ENCODE results near the gene ETS1.

The ETS1 gene

DNA sequence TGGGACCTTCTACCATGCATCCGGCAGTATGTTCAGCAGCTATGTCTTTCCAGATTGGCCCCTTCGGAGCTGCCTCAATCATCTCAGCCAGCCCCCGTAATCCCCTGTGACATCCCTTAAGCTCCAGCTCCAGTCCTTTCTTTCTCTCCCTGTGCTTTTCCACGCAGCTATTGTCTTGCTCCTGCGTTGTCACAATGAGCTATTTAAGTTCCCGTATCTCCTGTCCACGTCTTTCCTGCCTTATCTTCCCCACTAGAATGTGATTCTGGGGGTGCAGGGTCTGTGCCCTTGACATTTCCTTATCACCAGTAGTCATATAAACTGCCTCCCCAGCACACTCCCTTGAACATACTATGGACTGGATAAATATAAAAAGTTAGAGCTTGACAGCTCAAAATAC is 5.1 kb upstream of the ETS1 start:
- no peak for DNase-seq

GRCh38 chr11:128590587-128590986 is 3.2 kb upstream of the ETS1 start:
- no peak for DNase-seq

DNA sequence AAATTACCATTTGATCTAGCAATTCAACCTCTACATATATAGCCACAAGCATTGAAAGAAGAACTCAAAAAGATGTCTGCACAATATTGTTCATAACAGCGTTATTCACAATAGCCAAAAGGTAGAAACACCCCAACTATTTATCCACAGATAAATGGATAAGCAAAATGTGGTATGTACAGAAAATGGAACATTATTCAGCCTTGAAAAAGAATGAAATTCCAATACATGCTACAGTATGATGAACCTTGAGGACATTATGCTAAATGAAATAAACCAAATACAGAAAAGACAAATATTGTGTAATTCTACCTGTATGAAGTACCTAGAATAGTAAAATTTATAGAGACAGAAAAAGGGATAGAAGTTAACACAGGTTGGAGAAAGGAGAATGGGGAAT is 2.6 kb upstream of the ETS1 start:
- no peak for DNase-seq

DNA sequence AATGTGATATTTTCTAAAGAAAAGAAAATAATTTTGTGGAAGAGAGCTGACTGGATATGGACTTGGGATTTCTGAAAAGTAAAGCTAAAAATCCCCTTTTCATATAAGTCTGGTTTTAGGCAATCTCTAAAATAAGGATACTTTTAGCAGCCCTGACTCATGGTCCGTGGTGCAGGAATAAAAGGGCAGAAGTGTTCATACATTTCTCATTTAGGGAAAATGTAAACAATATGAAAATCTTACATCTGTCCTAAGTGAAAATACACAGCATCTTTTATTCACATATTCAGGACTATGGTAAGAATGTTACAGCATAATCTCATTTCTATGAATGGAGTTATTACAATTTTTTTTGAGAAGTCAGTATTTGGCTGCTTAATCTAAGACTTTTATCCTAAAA is 735 bp upstream of the ETS1 start:
- no peak for DNase-seq

DNA sequence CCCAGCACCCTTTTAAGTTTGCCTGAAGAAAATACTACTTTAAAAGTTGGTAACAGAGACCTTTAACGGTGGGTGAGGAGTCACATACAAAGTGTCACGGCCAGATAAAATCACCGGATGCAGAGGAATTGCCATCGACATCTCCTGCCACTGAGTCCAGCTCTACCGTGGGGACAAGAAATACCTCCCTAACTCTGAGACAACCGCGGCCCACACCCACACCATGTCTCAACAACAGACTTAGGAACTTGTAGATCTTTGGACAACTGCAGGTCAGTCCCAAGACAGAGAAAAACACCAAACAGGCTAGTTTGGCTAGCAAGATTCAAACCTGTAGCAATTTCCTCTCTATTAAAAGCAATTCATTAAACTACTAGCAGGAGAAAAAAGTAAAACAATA is 669 bp downstream of the ETS1 start:
- no peak for DNase-seq

- no peak for DNase-seq
These were observed 1.7 kb downstream of the ETS1 start for GRCh38 chr11:128585498-128586238.

GRCh38 chr11:128584253-128584652 is 3.1 kb downstream of the ETS1 start:
- DNase-seq, result no peak

- peak; percentile 20 for DNase-seq
These were observed 4.6 kb downstream of the ETS1 start for GRCh38 chr11:128582496-128583366.

DNA sequence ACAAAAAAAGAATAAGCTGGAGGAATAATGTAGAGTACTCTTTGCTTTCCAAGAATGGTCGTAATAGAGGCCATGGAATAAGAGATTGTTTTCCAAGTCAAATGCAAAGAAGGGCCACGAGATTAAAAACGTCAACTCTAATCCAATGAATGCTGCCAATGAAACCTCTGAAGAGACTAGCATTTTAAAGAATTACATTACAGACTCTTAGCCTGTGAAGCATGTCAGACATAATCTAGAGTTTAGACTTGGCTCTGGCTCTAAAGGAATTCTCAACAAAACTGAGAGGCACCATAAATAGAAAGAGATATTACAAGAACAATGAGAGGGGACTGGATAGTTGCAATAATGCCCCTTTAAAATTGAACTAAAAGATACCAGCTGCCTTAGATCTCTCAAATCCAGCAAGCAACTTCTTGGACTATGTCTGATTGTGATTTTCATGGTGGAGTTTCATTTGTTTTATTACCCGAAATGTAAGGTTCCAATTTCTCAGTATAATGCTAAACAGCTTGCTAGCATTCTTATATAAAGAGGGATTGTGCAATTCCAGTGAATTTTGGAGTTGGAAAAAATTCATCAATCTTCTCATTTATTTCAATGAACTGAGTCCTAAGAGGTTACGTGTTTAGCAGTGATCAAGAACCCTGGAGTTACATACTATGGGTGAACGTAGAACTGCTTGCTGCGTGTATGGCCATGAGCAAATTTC is 5.6 kb downstream of the ETS1 start:
- no peak for DNase-seq

DNA sequence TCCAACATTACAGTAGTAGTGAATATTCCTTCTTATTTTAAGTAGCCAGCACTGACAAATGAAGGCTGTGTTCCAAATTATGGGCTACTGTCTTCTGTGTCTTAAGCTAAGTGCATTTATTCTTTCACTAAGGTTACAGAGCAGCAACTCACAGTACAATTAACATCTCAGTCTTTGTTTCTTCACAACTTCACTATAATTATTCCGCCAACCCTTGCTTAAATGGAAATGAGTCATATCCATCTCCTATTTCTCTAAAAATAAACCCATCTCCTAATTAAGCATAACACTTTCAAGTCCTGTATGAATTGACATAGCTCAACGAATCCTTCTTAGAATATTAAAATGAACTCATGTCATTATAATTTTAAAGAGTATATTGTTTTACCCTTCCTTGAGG is 6.7 kb downstream of the ETS1 start:
- DNase-seq, result no peak

GRCh38 chr11:128579798-128580504 is 7.4 kb downstream of the ETS1 start:
- peak; percentile 14 for DNase-seq

GRCh38 chr11:128576555-128576954 is 10.8 kb downstream of the ETS1 start:
- no peak for DNase-seq

DNA sequence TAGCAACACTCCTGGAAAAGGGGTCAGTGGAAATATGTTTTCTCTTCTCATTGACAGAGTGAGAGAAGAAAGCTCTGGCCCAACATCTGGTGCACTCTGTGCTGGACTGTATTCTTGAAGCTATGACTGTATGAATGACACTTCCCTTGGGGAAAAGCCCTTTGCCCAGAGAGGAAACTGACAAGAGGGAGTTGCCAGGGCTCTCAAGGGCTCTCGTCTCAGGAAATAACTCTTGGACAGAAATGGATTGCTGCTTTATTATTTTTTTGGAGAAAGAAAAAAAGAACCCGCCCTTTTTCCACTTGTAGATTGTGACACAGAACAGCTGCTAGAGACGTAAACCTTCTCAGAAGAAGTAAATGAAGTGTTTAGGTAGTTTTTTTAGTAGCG is 11.4 kb downstream of the ETS1 start:
- DNase-seq, result no peak

DNA sequence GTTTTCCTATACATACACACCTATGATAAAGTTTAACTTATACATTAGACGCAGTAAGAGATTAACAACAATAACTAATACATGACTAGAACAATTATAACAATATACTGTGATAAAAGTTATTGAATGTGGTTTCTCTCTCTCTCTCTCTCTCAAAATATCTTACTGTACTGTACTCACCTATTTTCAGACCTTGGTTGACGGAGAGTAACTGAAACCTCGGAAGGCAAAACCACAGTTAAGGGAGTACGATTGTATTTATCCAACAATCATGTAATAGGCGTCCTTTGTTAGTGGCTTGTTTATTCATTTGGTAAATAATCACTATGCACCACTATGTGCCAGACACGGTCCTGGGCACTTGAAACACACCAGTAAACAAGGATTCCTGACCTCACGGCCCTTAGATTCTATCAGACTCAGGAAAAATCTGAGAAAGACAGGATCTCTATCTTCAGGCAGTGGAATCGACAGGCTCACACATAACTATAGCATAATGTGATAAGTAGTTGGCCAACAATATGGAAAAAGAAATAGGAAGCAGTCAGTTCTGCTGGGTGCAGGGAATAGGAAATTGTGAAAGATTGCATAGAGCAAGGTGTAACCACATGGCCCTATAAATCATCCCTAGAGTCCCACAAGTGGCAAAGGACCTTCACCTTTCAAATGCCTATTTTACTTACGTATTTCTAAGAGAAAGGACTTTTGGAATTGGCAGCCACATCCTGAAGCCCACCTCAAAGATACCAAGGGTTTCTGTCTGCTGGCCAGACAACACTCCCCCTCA is 12.0 kb downstream of the ETS1 start:
- DNase-seq, result no peak

GRCh38 chr11:128574576-128575011 is 12.8 kb downstream of the ETS1 start:
- DNase-seq, result no peak

DNA sequence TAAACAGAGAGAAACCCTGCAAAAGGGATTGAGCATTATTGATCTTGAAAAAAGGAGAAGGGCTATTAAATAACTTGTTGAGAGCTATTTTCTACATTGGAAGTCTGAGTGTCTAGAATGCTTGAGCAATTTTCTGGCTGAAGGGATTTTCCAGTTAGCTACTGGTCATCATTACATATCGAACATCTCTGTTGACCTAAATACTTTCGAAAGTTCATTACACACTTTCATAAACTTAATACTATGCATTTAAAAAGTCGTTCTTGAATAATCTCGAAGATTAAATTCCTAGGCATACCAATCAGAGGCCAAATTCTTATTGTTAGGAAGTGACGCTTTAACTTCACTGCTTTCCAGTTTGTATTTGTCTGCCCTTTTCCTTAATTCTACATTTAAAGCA is 13.7 kb downstream of the ETS1 start:
- no peak for DNase-seq

DNA sequence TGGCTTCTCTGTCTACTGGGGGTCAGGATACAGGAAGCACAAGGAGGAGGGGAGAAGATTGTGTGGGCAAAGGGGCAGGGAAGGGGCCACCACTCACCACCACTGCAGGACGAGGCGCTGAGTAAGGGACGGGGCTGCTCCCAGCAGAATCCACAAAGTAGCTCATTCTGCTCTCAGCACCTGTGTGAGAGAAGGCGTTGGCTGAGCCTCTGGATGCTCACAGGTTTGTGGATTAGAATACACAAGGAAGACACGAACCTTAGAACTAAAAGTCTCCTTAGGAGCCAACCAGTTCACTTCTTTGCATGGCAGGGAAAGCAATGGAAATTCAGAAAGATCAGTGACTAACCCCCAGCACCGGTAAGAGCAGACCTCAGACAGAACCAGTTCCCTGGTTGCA is 14.4 kb downstream of the ETS1 start:
- no peak for DNase-seq

- no peak for DNase-seq
These were observed 16.7 kb downstream of the ETS1 start for GRCh38 chr11:128570632-128571031.

DNA sequence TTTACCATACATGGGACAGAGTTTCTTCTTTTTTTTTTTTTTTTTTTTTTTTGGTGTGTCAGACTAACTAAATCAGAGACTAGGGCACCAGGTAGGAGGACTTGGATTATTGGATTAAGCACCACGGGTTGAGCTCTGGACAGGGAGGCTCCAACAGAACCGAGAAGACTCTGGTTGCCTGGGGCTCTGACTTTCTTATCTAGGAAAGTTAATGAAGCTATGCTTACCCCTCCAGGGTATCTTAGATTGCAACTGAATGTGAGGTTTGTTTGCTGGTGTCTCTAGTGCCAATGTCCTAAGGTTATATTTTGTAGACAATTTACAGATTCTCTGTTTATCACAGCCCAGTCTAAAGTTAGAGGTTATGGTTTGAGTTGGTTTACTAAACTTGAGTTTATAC is 18.1 kb downstream of the ETS1 start:
- no peak for DNase-seq

DNA sequence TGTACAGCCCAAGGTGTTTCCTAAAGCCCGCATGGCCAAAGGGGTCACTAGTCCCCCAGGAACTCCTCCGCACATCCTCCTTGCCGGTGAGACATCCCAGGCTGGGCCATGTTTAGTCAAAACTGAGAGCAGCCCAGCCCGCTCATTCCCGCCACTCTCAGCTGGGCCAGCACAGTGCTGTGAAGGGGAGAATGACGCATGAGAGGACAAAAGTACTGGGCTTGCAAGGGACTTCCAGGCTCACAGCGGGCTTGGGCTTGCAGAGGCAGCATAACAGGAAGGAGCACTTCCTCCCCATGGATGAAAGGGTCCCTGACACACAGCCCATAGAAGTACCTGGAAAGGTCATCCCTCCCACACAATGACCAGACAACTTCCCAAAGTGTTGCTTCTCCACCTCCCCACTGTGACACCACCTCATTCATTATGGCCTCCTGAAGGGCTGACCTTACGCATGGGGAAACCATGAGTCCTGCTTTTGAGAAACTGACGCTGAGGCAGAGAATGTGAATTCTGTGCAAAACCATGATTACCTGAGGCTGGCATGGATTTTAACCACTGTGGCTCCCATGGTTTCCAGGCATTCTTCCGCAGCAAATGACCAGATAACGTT is 19.1 kb downstream of the ETS1 start:
- peak; percentile 30 for DNase-seq

- no peak for DNase-seq
These were observed 20.2 kb downstream of the ETS1 start for GRCh38 chr11:128567130-128567529.

DNA sequence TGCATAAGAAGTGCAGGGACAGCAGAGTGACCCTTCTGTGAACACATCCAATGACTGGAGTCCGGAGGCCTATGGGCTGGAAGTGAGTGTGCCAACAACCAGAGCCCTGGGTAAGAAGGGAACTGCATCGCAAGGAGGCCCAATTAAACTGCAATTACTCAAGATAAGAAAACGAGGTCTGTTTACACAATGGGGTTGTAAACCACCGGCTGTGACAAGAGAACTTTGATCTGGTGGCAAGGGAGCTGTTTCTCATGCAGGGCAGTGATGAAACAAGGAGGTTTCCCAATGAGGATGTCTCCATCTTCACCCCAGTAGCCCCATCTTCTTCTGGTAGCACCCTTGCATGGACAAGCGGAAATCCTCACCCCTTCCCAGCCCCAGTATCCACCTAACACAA is 21.5 kb downstream of the ETS1 start:
- no peak for DNase-seq
